Vagina (tissue), 2 donors: ENCODE measurements around the gene TMEM255B. TPM values are rescaled to one million over a fixed set of nuclear protein-coding genes. Genes with fewer than 3 reads are reported as not detected.

Experiments
- DNase-seq, 2 donors: peaks; one replicate each; pipeline ENCODE4 v3.0.0-alpha.2; 2017; ENCODE audit errors: extremely low spot score in 2 of 2
- H3K27ac ChIP-seq: fragments of 200-600 bp; sonication (generic); one replicate; pipeline ENCODE4 v1.5.1; 2019
- H3K27me3 ChIP-seq: fragments of 200-600 bp; sonication (generic); one replicate; pipeline ENCODE4 v1.5.1; 2019
- H3K36me3 ChIP-seq, 2 donors: fragments of 200-600 bp; sonication (generic); one replicate each; pipeline ENCODE4 v1.5.1; 2017 to 2019
- H3K4me1 ChIP-seq: fragments of 200-600 bp; sonication (generic); one replicate; pipeline ENCODE4 v1.5.1; 2019
- H3K4me3 ChIP-seq, 2 donors: fragments of 200-600 bp; sonication (generic); 1 replicate in 1 of 2; 2 replicates in 1 of 2; pipeline ENCODE4 v1.5.1; 2016 to 2019
- H3K9me3 ChIP-seq: fragments of 200-600 bp; sonication (generic); one replicate; pipeline ENCODE4 v1.5.1; 2019
- POLR2A ChIP-seq, 2 donors: fragments of 450-650 bp; IDR thresholded peaks; one replicate each; pipeline ENCODE4 v1.6.1; 2017; ENCODE audit warnings: antibody characterized with exemption in 2 of 2, mild to moderate bottlenecking in 2 of 2, moderate library complexity in 2 of 2
- POLR2AphosphoS5 ChIP-seq, 2 donors: sonication (generic); formaldehyde crosslinking; IDR thresholded peaks; one replicate each; pipeline ENCODE4 v1.9.0; 2017; ENCODE audit warnings: antibody characterized with exemption in 2 of 2, mild to moderate bottlenecking in 2 of 2, low read depth in 1 of 2; ENCODE audit not compliant: insufficient read depth in 1 of 2
- intact Hi-C: fragments of 100-400 bp; cut with DNase I; formaldehyde crosslinking; loops from one replicate; pipeline ENCODE4 v1.15.1; 2023
- total RNA-seq: library from RNA; depleted of rRNA; stranded (reverse); fragments of >200 nt; gene quantifications from one replicate; pipeline ENCODE4 v1.2.3, GENCODE V29; 2016
- TF ChIP-seq, protein P1 (sequence below), 3 experiments: fragments of 450-650 bp in 2 of 3; fragments of 200-600 bp in 1 of 3; sonication (generic) in 1 of 3; IDR thresholded peaks; one replicate each; pipeline ENCODE4 v1.5.1; 2017 to 2019; ENCODE audit warnings: antibody characterized with exemption in 3 of 3, mild to moderate bottlenecking in 2 of 3, moderate library complexity in 2 of 3

Gene TMEM255B
- total RNA-seq, 1 donor from 2014 or later = 6.4 TPM

DNA sequence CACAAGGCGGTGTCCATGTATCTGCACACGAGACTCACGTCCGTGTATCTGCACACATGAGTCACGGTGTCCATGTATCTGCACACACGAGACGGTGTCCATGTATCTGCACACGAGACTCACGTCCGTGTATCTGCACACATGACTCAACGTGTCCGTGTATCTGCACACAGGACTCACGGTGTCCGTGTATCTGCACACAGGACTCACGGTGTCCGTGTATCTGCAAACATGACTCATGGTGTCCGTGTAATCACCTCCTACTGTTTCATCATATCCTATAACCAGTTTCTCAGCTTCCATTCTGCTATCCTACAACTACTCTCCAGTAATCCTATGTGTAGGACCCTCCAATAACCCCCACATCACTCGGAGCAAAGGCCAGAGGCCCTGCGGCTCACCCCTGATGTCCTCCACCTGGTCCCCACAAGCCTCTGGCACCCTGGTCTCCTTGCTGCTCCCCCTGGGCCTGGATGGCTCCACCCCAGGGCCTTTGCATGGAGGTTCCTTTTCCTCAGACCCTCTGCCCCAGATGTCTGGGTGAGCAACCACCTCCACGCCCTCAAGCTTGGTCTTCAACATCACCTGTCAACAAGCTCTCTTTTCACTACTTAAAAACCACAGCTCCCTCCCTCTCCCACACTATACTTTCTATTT is 2.5 kb upstream of the TMEM255B start:
- TF ChIP-seq POLR2AphosphoS5 (IDR thresholded peaks at IDR 0.05; ENCODE audit: insufficient read depth in 1 of 2, low read depth in 1 of 2) = no peak
- TF ChIP-seq, protein P1, sequence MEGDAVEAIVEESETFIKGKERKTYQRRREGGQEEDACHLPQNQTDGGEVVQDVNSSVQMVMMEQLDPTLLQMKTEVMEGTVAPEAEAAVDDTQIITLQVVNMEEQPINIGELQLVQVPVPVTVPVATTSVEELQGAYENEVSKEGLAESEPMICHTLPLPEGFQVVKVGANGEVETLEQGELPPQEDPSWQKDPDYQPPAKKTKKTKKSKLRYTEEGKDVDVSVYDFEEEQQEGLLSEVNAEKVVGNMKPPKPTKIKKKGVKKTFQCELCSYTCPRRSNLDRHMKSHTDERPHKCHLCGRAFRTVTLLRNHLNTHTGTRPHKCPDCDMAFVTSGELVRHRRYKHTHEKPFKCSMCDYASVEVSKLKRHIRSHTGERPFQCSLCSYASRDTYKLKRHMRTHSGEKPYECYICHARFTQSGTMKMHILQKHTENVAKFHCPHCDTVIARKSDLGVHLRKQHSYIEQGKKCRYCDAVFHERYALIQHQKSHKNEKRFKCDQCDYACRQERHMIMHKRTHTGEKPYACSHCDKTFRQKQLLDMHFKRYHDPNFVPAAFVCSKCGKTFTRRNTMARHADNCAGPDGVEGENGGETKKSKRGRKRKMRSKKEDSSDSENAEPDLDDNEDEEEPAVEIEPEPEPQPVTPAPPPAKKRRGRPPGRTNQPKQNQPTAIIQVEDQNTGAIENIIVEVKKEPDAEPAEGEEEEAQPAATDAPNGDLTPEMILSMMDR (IDR thresholded peaks at IDR 0.05) = no peak
- no peak for TF ChIP-seq POLR2A (IDR thresholded peaks at IDR 0.05)
- Histone ChIP-seq H3K4me3 (no peak overlapping the region), H3K9me3 (no peaks in the 10 kb centered on the region), H3K36me3 (no peaks in the 10 kb centered on the region), H3K4me1 (peaks cover 16% of the 10 kb centered on the region), H3K27ac (no peak overlapping the region), H3K27me3 (no peaks in the 10 kb centered on the region)
- DNase-seq = no peak
- intact Hi-C loops = no loop called here

DNA sequence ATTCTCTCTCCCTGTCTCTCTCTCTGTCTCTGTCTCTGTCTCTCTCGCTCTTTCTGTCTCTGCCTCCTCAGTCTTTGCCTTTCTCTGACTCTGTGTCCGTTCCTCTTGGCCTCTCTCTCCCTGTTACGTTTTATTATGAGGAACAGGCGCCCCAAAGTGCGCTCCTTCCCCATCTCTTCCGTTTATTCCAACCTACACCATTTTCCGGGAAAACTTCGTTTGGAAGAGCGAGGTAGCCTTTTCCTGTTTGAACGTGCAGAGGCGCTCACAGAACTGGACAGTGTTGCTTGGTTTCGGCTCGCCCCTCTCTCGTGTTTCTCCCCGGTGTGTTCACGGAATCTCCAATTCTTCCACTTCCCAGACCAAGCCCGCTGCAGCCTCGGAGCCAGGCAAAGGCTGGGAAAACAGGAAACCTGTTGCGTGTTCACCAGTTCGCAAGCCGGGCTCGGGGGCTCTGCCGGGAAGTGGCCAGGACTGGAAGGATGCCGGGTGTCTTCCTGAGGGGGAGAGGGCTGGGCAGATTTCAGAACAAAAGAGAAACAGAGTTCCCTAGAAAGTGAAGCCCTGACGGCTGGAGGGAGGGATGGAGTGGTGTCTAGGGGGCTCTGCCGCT is 605 bp downstream of the TMEM255B start:
- Histone ChIP-seq H3K9me3 (no peaks in the 10 kb centered on the region), H3K27me3 (no peaks in the 10 kb centered on the region), H3K36me3 (no peaks in the 10 kb centered on the region), H3K27ac (peak overlapping the region; percentile 81), H3K4me1 (peaks cover 16% of the 10 kb centered on the region), H3K4me3 (peak overlapping the region; percentile 57 to 75)
- intact Hi-C loops = no loop called here
- no peak for DNase-seq
- peak in 1 of 2 donors; percentile 30 for TF ChIP-seq POLR2AphosphoS5 (IDR thresholded peaks at IDR 0.05; ENCODE audit: insufficient read depth in 1 of 2, low read depth in 1 of 2)
- TF ChIP-seq, protein P1 (IDR thresholded peaks at IDR 0.05) = no peak
- TF ChIP-seq POLR2A (IDR thresholded peaks at IDR 0.05) = no peak

DNA sequence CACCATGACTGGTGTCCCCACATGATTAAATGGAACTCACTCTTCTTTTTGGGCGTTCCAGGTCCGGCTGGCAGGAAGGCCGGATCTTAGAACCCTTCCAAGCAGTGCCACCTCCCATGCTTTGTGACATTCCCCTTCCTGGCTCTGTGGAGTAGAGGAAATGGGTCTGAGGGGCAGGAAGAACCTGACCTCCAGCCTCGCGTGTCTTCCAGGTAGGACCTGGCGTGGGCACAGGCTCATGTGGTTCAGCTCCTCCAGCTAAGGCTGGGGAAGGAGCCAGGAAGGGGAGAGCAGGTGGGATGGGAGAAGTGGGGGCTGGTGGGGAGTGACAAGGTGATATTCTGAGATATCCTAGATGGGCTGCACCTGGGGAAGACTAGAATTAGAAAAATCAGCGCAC is 2.1 kb downstream of the TMEM255B start:
- H3K27me3 ChIP-seq = no peaks in the 10 kb centered on the region
- H3K4me1 ChIP-seq = peaks cover 16% of the 10 kb centered on the region
- DNase-seq = no peak
- H3K4me3 ChIP-seq = no peak overlapping the region
- H3K36me3 ChIP-seq = no peaks in the 10 kb centered on the region
- H3K27ac ChIP-seq = no peak overlapping the region
- H3K9me3 ChIP-seq = no peaks in the 10 kb centered on the region
- intact Hi-C loops = no loop called here
- TF ChIP-seq POLR2AphosphoS5 (IDR thresholded peaks at IDR 0.05; ENCODE audit: insufficient read depth in 1 of 2, low read depth in 1 of 2) = no peak

DNA sequence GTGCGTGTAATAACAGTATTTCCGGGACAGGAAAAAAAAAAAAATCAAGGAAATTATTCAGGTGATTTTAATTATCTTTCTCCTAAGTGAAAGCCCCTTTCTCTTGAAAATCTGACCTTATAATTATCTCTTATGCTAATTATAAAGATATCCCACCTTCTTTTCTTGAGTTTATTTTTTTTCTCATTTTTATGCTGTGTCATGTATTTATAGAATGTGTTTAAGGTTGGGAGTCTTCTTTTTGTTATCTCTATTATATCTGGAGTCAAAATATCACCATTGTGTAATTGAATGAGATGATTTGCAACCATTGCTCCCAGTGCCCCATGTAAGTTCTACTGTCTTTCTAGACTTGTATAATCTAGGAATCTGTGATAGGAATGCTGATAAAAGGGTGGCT is 3.0 kb downstream of the TMEM255B start:
- no peak overlapping the region for H3K4me3 ChIP-seq
- DNase-seq = no peak
- H3K36me3 ChIP-seq = no peaks in the 10 kb centered on the region
- intact Hi-C loops = no loop called here
- no peaks in the 10 kb centered on the region for H3K9me3 ChIP-seq
- H3K4me1 ChIP-seq = peaks cover 16% of the 10 kb centered on the region
- no peaks in the 10 kb centered on the region for H3K27me3 ChIP-seq
- no peak overlapping the region for H3K27ac ChIP-seq
- TF ChIP-seq, protein P1 (IDR thresholded peaks at IDR 0.05) = no peak
- TF ChIP-seq POLR2A (IDR thresholded peaks at IDR 0.05) (no peak), POLR2AphosphoS5 (IDR thresholded peaks at IDR 0.05; ENCODE audit: insufficient read depth in 1 of 2, low read depth in 1 of 2) (no peak)

DNA sequence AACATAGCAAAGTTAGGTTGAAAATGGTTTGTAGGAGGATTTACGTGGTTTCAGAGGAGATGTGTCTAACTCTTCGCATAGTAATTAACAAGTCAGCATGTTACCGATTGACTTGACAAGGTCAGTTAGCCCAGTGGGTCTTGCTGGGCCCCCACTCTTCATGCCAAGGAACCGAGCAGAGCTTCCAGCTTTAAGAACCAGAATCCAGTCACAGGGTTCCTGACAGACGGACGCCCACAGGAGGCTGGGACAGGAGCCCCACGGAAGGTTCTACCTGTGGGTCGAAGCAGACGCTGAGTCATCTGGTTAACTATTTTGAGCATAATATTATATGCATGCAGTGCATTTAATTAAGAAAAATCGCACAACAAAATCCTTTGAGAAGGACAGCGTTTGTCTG is 3.5 kb downstream of the TMEM255B start:
- H3K4me3 ChIP-seq = no peak overlapping the region
- TF ChIP-seq POLR2A (IDR thresholded peaks at IDR 0.05) (no peak), POLR2AphosphoS5 (IDR thresholded peaks at IDR 0.05; ENCODE audit: insufficient read depth in 1 of 2, low read depth in 1 of 2) (no peak)
- TF ChIP-seq, protein P1 (IDR thresholded peaks at IDR 0.05) = no peak
- DNase-seq = no peak
- H3K27me3 ChIP-seq = no peaks in the 10 kb centered on the region
- peaks cover 16% of the 10 kb centered on the region for H3K4me1 ChIP-seq
- H3K9me3 ChIP-seq = no peaks in the 10 kb centered on the region
- no peak overlapping the region for H3K27ac ChIP-seq
- no peaks in the 10 kb centered on the region for H3K36me3 ChIP-seq
- intact Hi-C loops = no loop called here
